GM12878 (cell line): Measurements from ENCODE around the gene EPB41L1. TPM values are rescaled to one million over a fixed set of nuclear protein-coding genes. Genes with fewer than 3 reads are reported as not detected.

Source experiments
- ATAC-seq: fragments of 200-7000 bp; cut with Tn5 transposase; 3 replicates; pipeline ENCODE4 v1.9.1; 2020; ENCODE audit warnings: mild to moderate bottlenecking, moderate library complexity
- BruUV-seq: library from RNA; stranded (reverse); fragments of 400-500 nt; replicated peaks from 2 replicates; lab custom pipeline; 2021; lab: Mats Ljungman, UMichigan
- CTCF ChIA-PET: fragments of 300-600 bp; sonication (Branson Sonifier 250); formaldehyde crosslinking; extraction: SDS; loops from one replicate; lab custom pipeline; 2021; ENCODE audit warnings: inconsistent platforms; lab: Yijun Ruan, JAX
- POLR2A ChIA-PET: fragments of 350-600 bp; formaldehyde crosslinking; extraction: SDS; loops from one replicate; lab custom pipeline; 2021; ENCODE audit warnings: inconsistent platforms; lab: Charles Lee
- RAD21 ChIA-PET: fragments of 300-600 bp; sonication (Branson Sonifier 250); formaldehyde crosslinking; loops from one replicate; lab custom pipeline; 2023; ENCODE audit warnings: antibody characterized with exemption; ENCODE audit not compliant: unreplicated experiment; lab: Charles Lee
- SMC1A ChIA-PET: fragments of 300-600 bp; sonication (Branson Sonifier 250); formaldehyde crosslinking; loops from one replicate; lab custom pipeline; 2023; ENCODE audit not compliant: unreplicated experiment, uncharacterized antibody; lab: Charles Lee
- DNase-seq: peaks from one replicate; pipeline ENCODE4 v3.0.0-alpha.2; 2011; ENCODE audit warnings: low read depth, low spot score
- FAIRE-seq: peaks from 3 replicates; lab custom pipeline; 2011; peaks lifted over from hg19 to GRCh38; lab: Jason Lieb, UNC
- H2AFZ ChIP-seq: 2 replicates; pipeline ENCODE4 v1.6.0; 2011; ENCODE audit warnings: low read depth, low read length, control low read depth; ENCODE audit not compliant: control insufficient read depth
- H3K27ac ChIP-seq: 2 replicates; pipeline ENCODE4 v1.5.1; 2011; ENCODE audit warnings: control low read depth; ENCODE audit not compliant: control insufficient read depth, insufficient read depth
- H3K27me3 ChIP-seq, 2 experiments: replicated peaks in 1 of 2; 2 replicates each; pipeline versions ENCODE4 v1.6.0 to v1.6.1; 2011; ENCODE audit warnings: low read length in 1 of 2; ENCODE audit not compliant: control insufficient read depth in 2 of 2, insufficient read depth in 2 of 2
- H3K36me3 ChIP-seq, 2 experiments: 2 replicates each; pipeline ENCODE4 v1.5.1; 2011; ENCODE audit warnings: low read length in 1 of 2; ENCODE audit not compliant: control insufficient read depth in 2 of 2, insufficient read depth in 2 of 2
- H3K4me1 ChIP-seq: 2 replicates; pipeline ENCODE4 v1.6.1; 2011; ENCODE audit warnings: mild to moderate bottlenecking, low read length, moderate library complexity, mixed read lengths; ENCODE audit not compliant: control insufficient read depth, insufficient read depth
- H3K4me2 ChIP-seq: 2 replicates; pipeline ENCODE4 v1.6.0; 2011; ENCODE audit warnings: control low read depth; ENCODE audit not compliant: control insufficient read depth, insufficient read depth
- H3K4me3 ChIP-seq: fragments of 200-600 bp; sonication (generic); 2 replicates; pipeline ENCODE4 v1.5.1; 2016
- H3K79me2 ChIP-seq: 2 replicates; pipeline ENCODE4 v1.6.0; 2011; ENCODE audit warnings: low read length; ENCODE audit not compliant: control insufficient read depth, insufficient read depth
- H3K9ac ChIP-seq: 2 replicates; pipeline ENCODE4 v1.8.0; 2011; ENCODE audit warnings: low read length, control low read depth, mixed read lengths; ENCODE audit not compliant: control insufficient read depth, insufficient read depth
- H3K9me3 ChIP-seq: replicated peaks from 3 replicates; pipeline ENCODE4 v1.5.1; 2011; ENCODE audit warnings: mild to moderate bottlenecking, low read length; ENCODE audit not compliant: control insufficient read depth, insufficient read depth
- H4K20me1 ChIP-seq: 2 replicates; pipeline ENCODE4 v1.6.0; 2011; ENCODE audit not compliant: control insufficient read depth, insufficient read depth
- ASH2L ChIP-seq: fragments of 300-600, 200-600 bp; sonication (generic); IDR thresholded peaks from 2 replicates; pipeline ENCODE4 v1.6.1; 2017; ENCODE audit warnings: low read depth, mild to moderate bottlenecking, borderline replicate concordance
- ATF7 ChIP-seq: fragments of 450-650 bp; IDR thresholded peaks from 2 replicates; pipeline ENCODE4 v1.6.1; 2016; ENCODE audit warnings: low read depth, mild to moderate bottlenecking
- CBFB ChIP-seq: IDR thresholded peaks from 2 replicates; pipeline ENCODE4 v1.6.1; 2016; ENCODE audit warnings: antibody characterized with exemption, low read depth
- EED ChIP-seq: sonication (generic); IDR thresholded peaks from 2 replicates; pipeline ENCODE4 v1.6.1; 2016; ENCODE audit warnings: antibody characterized with exemption, low read depth
- MEF2A ChIP-seq: IDR thresholded peaks from 2 replicates; pipeline ENCODE4 v1.6.1; 2011; ENCODE audit warnings: low read depth, mild to moderate bottlenecking, low read length, moderate library complexity; ENCODE audit not compliant: insufficient read depth
- PAX5 ChIP-seq: IDR thresholded peaks from 2 replicates; pipeline ENCODE4 v1.6.1; 2011; ENCODE audit warnings: low read depth, low read length, borderline replicate concordance
- SREBF1 ChIP-seq: IDR thresholded peaks from 2 replicates; pipeline ENCODE4 v1.6.1; 2012; ENCODE audit warnings: mild to moderate bottlenecking, low read length
- TAF1 ChIP-seq: IDR thresholded peaks from 2 replicates; pipeline ENCODE4 v1.6.1; 2011; ENCODE audit warnings: mild to moderate bottlenecking, low read depth, low read length, borderline replicate concordance
- TBL1XR1 ChIP-seq: IDR thresholded peaks from 2 replicates; pipeline ENCODE4 v1.6.1; 2012; ENCODE audit warnings: low read depth, low read length, improper control_type of control experiment
- WRNIP1 ChIP-seq: IDR thresholded peaks from 2 replicates; pipeline ENCODE4 v1.6.1; 2011; ENCODE audit warnings: low read depth, low read length, improper control_type of control experiment, borderline replicate concordance
- WGBS: methylation state at CpG from one replicate; pipeline ENCODE4 v1.1.6; 2016; ENCODE audit warnings: low lambda C conversion rate; ENCODE audit not compliant: insufficient replicate concordance, insufficient coverage; ENCODE audit errors: missing lambda C conversion rate; 5-methylcytosine and 5-hydroxymethylcytosine counted together
- in situ Hi-C: fragments of 300-500 bp; cut with MboI; formaldehyde crosslinking; loops from 9 replicates; pipeline ENCODE4 v1.14.3; 2018; ENCODE audit warnings: mixed read lengths
- intact Hi-C: fragments of 100-400 bp; cut with micrococcal nuclease; formaldehyde crosslinking; loops from one replicate; pipeline ENCODE4 v1.14.2; 2022; ENCODE audit not compliant: unreplicated experiment
- polyA plus RNA-seq, 11 experiments: library from polyadenylated mRNA; depleted of rRNA in 4 of 11; unstranded in 6 of 11; stranded (reverse) in 5 of 11; fragments of >200 nt; fragmentation: Nextera tagmentation in 4 of 11; fragmentation: Illumina TruSeq in 1 of 11; extraction: Ambion mirVana in 4 of 11; extraction: Trizol in 1 of 11; gene quantifications; 1 replicate in 1 of 11; 2 replicates in 10 of 11; pipeline versions ENCODE4 v1.2.1 to v1.2.3, GENCODE V29; 2011 to 2016; ENCODE audit warnings: inconsistent platforms in 2 of 11, missing spikeins in 2 of 11, low read depth in 1 of 11
- total RNA-seq, 4 experiments: library from RNA; depleted of rRNA in 3 of 4; stranded (reverse); fragments of >200 nt in 3 of 4; fragmentation: Illumina TruSeq in 1 of 4; extraction: Trizol in 1 of 4; gene quantifications; 2 replicates each; pipeline versions ENCODE4 v1.2.1 to v1.2.3, GENCODE V29; 2013 to 2021

EPB41L1 gene
- total and polyA plus RNA-seq, 10 of the 15 experiments (the other 5 are each of a cell fraction or from before 2014, with no cell fraction given): 0.08 to 3.2 (median 0.31) TPM

DNA sequence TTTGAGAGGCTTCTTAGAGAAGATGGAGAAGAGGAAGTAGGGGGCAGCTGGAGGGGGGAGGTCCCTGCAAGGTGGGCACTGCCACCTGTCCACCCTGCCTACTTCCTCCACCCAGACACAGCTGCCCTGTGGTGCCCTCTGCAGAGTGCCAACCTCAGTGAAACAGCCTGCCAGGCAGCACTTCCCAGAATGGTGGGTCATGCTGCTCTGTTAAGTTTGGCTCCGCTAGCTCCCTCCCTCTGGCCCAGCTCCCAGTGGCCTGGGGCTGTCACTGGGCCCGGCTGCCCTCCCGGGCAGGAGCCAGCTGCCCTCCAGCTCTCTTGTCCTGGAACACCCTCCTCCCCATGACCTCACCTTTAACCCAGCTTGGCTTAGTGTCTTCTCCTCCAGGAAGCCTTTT lies 5.1 kb upstream of the EPB41L1 start:
- H3K4me2 ChIP-seq: no peak overlapping the region
- no peak for TF ChIP-seq CBFB
- TF ChIP-seq TBL1XR1: no peak
- no peak for TF ChIP-seq ASH2L
- TF ChIP-seq TAF1: no peak
- TF ChIP-seq SREBF1: no peak
- no peak for TF ChIP-seq MEF2A
- no peak for TF ChIP-seq EED
- no peak for TF ChIP-seq ATF7
- no peak for TF ChIP-seq WRNIP1
- TF ChIP-seq PAX5: no peak
- ChIA-PET SMC1A (no interaction called here), RAD21 (no interaction called here), CTCF (interaction anchor here (1.2 to 22.3 kb wide), 3 partner anchors 11 to 156 kb away, joined by 4 to 717 read pairs (median 4); no protein-coding TSS in a partner anchor), POLR2A (no interaction called here)
- ATAC-seq (no peak), FAIRE-seq (no peak), DNase-seq (no peak)
- H3K9me3 ChIP-seq: no peaks in the 10 kb centered on the region
- H3K79me2 ChIP-seq: no peaks in the 10 kb centered on the region
- intact Hi-C loops (no loop called here), in situ Hi-C loops (no loop called here)
- 60% methylated on average over 3 of the region's 3 CpGs for WGBS
- peaks cover 0 to 5% of the 10 kb centered on the region in 2 experiments; a peak in 1 of 4 replicates for H3K27me3 ChIP-seq
- H3K36me3 ChIP-seq: no peaks in the 10 kb centered on the region
- no peak overlapping the region for H2AFZ ChIP-seq
- no peak overlapping the region for H3K27ac ChIP-seq
- H3K4me1 ChIP-seq: peaks cover 6% of the 10 kb centered on the region; the same call in 1 of the 2 replicates
- BruUV-seq: no TSS peak
- no peak overlapping the region for H3K4me3 ChIP-seq
- H3K9ac ChIP-seq: no peak overlapping the region
- H4K20me1 ChIP-seq: no peaks in the 10 kb centered on the region
